ENCODE results near the gene IRS1.

DNA sequence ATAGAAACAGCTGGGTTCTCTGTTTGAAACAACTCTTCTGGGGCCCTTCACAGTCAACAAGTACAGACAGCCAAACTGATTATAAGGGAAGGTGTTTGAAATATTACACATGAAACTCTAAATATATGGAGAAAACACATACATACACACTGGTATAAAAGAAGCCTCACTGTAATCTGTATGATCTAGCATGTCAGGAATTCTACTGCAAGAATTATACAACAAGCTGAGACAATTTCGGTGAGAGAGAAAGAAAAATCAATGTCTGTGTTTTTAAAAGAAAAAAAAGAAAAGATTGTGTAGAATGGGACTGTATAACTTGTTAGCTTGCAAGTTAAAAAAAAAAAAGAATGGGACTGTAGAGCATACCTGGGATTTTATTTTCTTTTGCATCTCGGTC is 26.3 kb downstream of the IRS1 start:
- TF ChIP-seq POLR2A (IDR thresholded peaks at IDR 0.05) = no peak
- TF ChIP-seq, protein P1, sequence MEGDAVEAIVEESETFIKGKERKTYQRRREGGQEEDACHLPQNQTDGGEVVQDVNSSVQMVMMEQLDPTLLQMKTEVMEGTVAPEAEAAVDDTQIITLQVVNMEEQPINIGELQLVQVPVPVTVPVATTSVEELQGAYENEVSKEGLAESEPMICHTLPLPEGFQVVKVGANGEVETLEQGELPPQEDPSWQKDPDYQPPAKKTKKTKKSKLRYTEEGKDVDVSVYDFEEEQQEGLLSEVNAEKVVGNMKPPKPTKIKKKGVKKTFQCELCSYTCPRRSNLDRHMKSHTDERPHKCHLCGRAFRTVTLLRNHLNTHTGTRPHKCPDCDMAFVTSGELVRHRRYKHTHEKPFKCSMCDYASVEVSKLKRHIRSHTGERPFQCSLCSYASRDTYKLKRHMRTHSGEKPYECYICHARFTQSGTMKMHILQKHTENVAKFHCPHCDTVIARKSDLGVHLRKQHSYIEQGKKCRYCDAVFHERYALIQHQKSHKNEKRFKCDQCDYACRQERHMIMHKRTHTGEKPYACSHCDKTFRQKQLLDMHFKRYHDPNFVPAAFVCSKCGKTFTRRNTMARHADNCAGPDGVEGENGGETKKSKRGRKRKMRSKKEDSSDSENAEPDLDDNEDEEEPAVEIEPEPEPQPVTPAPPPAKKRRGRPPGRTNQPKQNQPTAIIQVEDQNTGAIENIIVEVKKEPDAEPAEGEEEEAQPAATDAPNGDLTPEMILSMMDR (IDR thresholded peaks at IDR 0.05) = no peak
